ENCODE measurements around the gene NR4A1. TPM values are rescaled to one million over a fixed set of nuclear protein-coding genes. Genes with fewer than 3 reads are reported as not detected.
A peak's percentile ranks its signal among the peaks of the same experiment; 100 is the strongest.

Gene NR4A1
- total RNA-seq, 2 experiments from 2014 or later: 67.0 to 79.2 TPM

DNA sequence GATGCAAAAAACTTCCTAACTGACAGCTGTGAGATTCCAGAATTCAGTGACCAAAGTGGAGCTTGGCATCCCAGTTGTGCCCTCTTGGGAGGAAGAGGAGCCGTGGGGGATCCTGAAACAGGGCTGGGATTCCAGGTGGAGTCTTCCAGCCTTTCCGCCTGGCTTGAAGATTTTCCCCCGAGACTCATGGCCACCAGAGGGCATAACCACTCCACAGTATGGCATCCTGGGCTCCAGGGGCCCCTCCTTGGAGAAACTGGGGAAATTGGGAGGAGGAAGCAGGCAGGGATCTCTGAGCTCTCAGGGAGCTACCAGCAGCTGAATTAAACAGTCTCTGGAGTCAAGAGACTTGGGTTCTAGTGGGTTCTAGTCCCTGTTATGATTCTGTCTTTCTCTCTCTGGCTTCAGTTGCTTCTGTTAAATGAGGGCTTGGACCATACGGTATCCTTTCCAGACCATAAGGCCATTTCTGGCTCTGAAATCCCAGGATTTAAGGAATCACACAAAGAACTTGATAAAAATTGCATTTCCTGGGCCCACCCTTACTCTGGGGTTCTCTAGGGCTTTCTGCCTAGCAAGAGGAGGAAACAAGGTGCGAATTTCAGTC lies 47.1 kb upstream of the NR4A1 start:
- POLR2A ChIA-PET: interaction anchor here (1.1 to 2.2 kb wide), 3 partner anchors 11 to 22 kb away, joined by 4 to 8 read pairs (median 6); no protein-coding TSS in a partner anchor
- Mint-ChIP-seq H3K4me3 (no peak overlapping the region), H3K27me3 (no peaks in the 10 kb centered on the region), H3K36me3 (ENCODE audit: low read depth) (peaks cover 16% of the 10 kb centered on the region), H3K27ac (peak overlapping the region; percentile 20), H3K4me1 (ENCODE audit: low read depth) (peaks cover 21% of the 10 kb centered on the region), H3K9me3 (no peaks in the 10 kb centered on the region)
- peaks cover 30% of the 10 kb centered on the region for H3K4me1 ChIP-seq (ENCODE audit: insufficient read depth, low read length)
- CTCF ChIA-PET: interaction anchor here (1.0 to 10.8 kb wide), 10 partner anchors 8 to 80 kb away, joined by 3 to 184 read pairs (median 3); partner anchors contain the start of genes ATG101 and NR4A1
- H3K36me3 ChIP-seq (ENCODE audit: insufficient read depth, low read length): no peaks in the 10 kb centered on the region
- intact Hi-C loops (cut with DNase I, micrococcal nuclease): loop anchor here in 1 of 2 experiments (1.0 kb wide), 1 partner anchor 16 kb away; no protein-coding TSS in a partner anchor
- DNase-seq (peak in 3 of 14 experiments; percentile 47 to 49 (median 48)), ATAC-seq (ENCODE audit: poor library complexity) (no peak)
- H3K27ac ChIP-seq (ENCODE audit: low read depth in 1 of 2, low read length in 2 of 2): no peak overlapping the region
- no peaks in the 10 kb centered on the region for H3K27me3 ChIP-seq (ENCODE audit: control insufficient read depth in 1 of 2, insufficient read depth in 2 of 2, low read length in 2 of 2)
- H3K4me3 ChIP-seq (ENCODE audit: low read length): no peak overlapping the region
- no peaks in the 10 kb centered on the region for H3K9me3 ChIP-seq (ENCODE audit: control insufficient read depth in 1 of 2, insufficient read depth in 1 of 2, low read length in 2 of 2)
- TF ChIP-seq, protein P1, sequence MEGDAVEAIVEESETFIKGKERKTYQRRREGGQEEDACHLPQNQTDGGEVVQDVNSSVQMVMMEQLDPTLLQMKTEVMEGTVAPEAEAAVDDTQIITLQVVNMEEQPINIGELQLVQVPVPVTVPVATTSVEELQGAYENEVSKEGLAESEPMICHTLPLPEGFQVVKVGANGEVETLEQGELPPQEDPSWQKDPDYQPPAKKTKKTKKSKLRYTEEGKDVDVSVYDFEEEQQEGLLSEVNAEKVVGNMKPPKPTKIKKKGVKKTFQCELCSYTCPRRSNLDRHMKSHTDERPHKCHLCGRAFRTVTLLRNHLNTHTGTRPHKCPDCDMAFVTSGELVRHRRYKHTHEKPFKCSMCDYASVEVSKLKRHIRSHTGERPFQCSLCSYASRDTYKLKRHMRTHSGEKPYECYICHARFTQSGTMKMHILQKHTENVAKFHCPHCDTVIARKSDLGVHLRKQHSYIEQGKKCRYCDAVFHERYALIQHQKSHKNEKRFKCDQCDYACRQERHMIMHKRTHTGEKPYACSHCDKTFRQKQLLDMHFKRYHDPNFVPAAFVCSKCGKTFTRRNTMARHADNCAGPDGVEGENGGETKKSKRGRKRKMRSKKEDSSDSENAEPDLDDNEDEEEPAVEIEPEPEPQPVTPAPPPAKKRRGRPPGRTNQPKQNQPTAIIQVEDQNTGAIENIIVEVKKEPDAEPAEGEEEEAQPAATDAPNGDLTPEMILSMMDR (IDR thresholded peaks at IDR 0.05): peak; percentile 59

DNA sequence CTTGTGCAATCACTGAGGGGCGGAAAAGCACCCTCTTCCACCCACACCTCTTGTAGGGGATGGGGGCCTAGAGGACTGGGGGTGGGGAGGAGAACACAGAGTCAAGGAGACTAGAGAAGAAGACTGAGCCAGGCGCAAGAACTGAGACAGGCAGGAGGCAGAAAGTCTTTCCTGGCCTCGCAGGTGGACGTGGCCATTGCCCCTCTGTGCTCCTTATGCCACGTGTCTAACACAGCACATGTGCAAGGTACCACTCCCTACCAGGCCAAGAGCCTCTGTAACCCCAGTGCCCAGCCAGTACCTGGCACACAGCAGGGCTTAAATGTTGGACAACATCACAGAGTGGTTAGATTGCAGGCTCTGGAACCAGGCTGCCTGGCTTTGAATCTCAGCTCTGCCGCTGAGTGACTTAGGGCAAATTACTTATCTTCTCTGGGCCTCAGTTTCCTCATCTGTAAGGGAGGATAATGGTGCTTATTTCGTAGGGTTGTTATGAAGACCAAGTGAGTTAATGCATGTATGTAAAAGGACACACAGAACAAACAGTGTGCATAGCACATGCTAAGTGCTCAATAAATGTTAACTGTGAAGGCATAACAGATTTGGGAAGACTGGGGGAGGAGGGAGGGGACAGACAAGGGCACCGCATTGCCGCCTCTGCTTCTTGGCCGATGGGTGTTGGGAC lies 45.9 kb upstream of the NR4A1 start:
- no peak for DNase-seq
- Mint-ChIP-seq H3K27ac (peak overlapping the region; percentile 83), H3K36me3 (ENCODE audit: low read depth) (peaks cover 25% of the 10 kb centered on the region), H3K4me3 (peak overlapping the region; percentile 96), H3K9me3 (no peaks in the 10 kb centered on the region), H3K4me1 (ENCODE audit: low read depth) (peaks cover 21% of the 10 kb centered on the region), H3K27me3 (no peaks in the 10 kb centered on the region)
- intact Hi-C loops (cut with DNase I, micrococcal nuclease): no loop called here
- POLR2A ChIA-PET: interaction anchor here (1.1 to 5.8 kb wide), 5 partner anchors 12 to 20 kb away, joined by 4 to 73 read pairs (median 6); no protein-coding TSS in a partner anchor
- Histone ChIP-seq H3K4me1 (ENCODE audit: insufficient read depth, low read length) (peaks cover 30% of the 10 kb centered on the region), H3K36me3 (ENCODE audit: insufficient read depth, low read length) (peaks cover 3% of the 10 kb centered on the region), H3K27me3 (ENCODE audit: control insufficient read depth in 1 of 2, insufficient read depth in 2 of 2, low read length in 2 of 2) (no peaks in the 10 kb centered on the region), H3K9me3 (ENCODE audit: control insufficient read depth in 1 of 2, insufficient read depth in 1 of 2, low read length in 2 of 2) (peaks cover 0 to 3% of the 10 kb centered on the region in 2 experiments), H3K27ac (ENCODE audit: low read depth in 1 of 2, low read length in 2 of 2) (no peak overlapping the region), H3K4me3 (ENCODE audit: low read length) (no peak overlapping the region)
- ATAC-seq (ENCODE audit: poor library complexity): no peak
- CTCF ChIA-PET: interaction anchor here (1.6 to 10.8 kb wide), 4 partner anchors 13 to 26 kb away, joined by 3 to 184 read pairs (median 15); no protein-coding TSS in a partner anchor
- TF ChIP-seq, protein P1 (IDR thresholded peaks at IDR 0.05): no peak

DNA sequence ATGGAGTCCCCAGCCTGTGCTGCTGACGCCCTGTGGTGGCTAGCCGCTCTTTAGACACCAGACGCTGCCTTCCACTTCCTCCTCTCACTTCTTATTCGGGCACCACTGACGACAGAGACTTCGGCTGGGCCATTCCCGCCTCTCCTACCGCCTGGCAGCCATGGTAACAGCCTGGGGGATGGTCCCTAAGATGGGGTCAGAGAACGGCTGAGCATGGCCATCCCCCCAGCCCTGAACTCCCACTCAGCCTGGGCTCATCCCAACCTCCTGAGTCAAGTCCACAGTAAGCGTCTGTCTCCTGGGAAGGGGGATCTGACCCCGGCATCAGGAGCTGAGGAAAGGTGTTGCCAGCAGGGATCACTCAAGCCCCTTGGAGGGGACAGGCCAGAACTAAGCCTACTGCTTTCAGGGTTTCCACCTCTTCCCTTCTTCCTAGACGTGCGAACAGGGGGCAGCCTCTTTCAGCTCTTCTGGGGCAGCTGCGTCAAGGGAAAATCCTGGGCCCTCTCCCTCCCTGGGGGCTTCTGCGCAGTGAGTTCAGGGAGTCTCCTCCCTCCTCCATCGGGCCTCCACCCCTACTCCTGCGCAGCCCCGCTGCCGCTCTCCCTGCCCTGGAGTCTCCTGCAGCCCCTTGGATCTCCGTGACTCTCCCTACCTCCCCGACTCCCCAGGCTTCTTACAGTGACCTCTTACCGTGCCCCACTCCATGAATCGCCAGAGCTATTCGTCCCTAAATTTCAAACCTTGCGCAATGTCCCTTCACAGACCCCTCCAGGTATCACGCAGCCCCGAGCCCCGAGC lies 45.1 kb upstream of the NR4A1 start:
- Mint-ChIP-seq H3K27me3 (no peaks in the 10 kb centered on the region), H3K4me1 (ENCODE audit: low read depth) (peaks cover 21% of the 10 kb centered on the region), H3K27ac (peak overlapping the region; percentile 83), H3K4me3 (peak overlapping the region; percentile 96), H3K9me3 (no peaks in the 10 kb centered on the region), H3K36me3 (ENCODE audit: low read depth) (peaks cover 32% of the 10 kb centered on the region)
- ChIA-PET POLR2A (interaction anchor here (1.3 to 5.8 kb wide), 6 partner anchors 13 to 1000 kb away, joined by 3 to 73 read pairs (median 6); partner anchors contain the start of genes ATG101, EIF4B and NR4A1), CTCF (interaction anchor here (1.8 to 10.8 kb wide), 3 partner anchors 13 to 26 kb away, joined by 9 to 184 read pairs (median 21); no protein-coding TSS in a partner anchor)
- H3K27me3 ChIP-seq (ENCODE audit: control insufficient read depth in 1 of 2, insufficient read depth in 2 of 2, low read length in 2 of 2): no peaks in the 10 kb centered on the region
- H3K27ac ChIP-seq (ENCODE audit: low read depth in 1 of 2, low read length in 2 of 2): no peak overlapping the region
- intact Hi-C loops (cut with DNase I, micrococcal nuclease): loop anchor here (1.0 to 2.0 kb wide), 2 partner anchors 19 to 55 kb away; partner anchors contain the start of gene ACVR1B (in 1 of the 2)
- peaks cover 0 to 4% of the 10 kb centered on the region in 2 experiments for H3K9me3 ChIP-seq (ENCODE audit: control insufficient read depth in 1 of 2, insufficient read depth in 1 of 2, low read length in 2 of 2)
- ATAC-seq (ENCODE audit: poor library complexity) (no peak), DNase-seq (peak in 4 of 14 experiments; percentile 8 to 76 (median 60))
- H3K36me3 ChIP-seq (ENCODE audit: insufficient read depth, low read length): peaks cover 10% of the 10 kb centered on the region
- TF ChIP-seq, protein P1 (IDR thresholded peaks at IDR 0.05): no peak
- peak overlapping the region; percentile 31 for H3K4me3 ChIP-seq (ENCODE audit: low read length)
- H3K4me1 ChIP-seq (ENCODE audit: insufficient read depth, low read length): peaks cover 30% of the 10 kb centered on the region

Data from CD4-positive, alpha-beta T cell (primary cell).